ENCODE results near the gene EPHA4. TPM values are rescaled to one million over a fixed set of nuclear protein-coding genes. Genes with fewer than 3 reads are reported as not detected.

The EPHA4 gene
- total RNA-seq, 2 experiments from 2014 or later: 0.23 TPM; not detected in 1

DNA sequence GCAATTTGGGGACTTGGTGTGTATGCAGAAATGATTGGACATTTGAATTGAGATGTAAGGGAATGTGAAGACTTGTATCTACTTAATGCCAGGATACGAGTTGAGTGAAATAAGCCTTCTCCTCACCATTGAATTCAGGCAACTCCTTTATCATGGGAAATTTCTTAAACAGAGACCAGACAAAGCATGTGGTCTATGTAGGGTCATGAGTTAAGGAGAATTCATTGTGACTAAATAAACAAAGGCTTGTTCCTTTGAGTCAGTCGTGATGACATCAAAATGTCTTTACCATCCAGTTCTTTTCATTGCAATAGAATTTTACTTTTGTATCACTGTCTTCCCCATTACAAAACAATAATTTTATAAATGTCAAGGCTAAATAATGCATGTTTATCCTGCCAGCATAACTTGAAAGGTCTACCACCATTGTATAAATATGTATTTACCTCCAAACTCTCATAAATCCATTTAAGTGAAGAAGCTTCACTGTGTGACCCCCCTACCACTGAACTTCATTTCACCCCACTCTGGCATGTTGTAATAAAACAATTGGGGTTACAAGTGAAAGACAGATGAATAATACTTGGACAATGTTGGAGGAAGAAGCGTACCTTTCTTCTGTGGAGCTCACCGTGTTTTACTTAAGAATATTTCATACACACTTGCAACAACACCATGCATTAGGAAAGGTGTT lies 149.4 kb downstream of the EPHA4 start:
- Histone ChIP-seq H3K79me2 (ENCODE audit: insufficient read depth, low read depth, low read length) (no peaks in the 10 kb centered on the region), H3K4me1 (ENCODE audit: insufficient read depth, low read length, poor library complexity, severe bottlenecking) (no peaks in the 10 kb centered on the region), H3K36me3 (ENCODE audit: insufficient read depth, low read length) (no peaks in the 10 kb centered on the region), H3K4me2 (ENCODE audit: low read length) (no peak overlapping the region), H4K20me1 (ENCODE audit: insufficient read depth, low read length) (no peaks in the 10 kb centered on the region), H2AFZ (ENCODE audit: low read length) (no peak overlapping the region), H3K9me2 (ENCODE audit: insufficient read depth, low read length) (no peaks in the 10 kb centered on the region), H3K4me3 (ENCODE audit: low read depth, low read length, poor library complexity, severe bottlenecking) (no peak overlapping the region), H3K9me3 (ENCODE audit: low read length) (no peaks in the 10 kb centered on the region), H3K27ac (ENCODE audit: low read depth, low read length, poor library complexity, severe bottlenecking) (no peak overlapping the region)
- no peak for DNase-seq (ENCODE audit: low spot score)
- TF ChIP-seq, protein P1, sequence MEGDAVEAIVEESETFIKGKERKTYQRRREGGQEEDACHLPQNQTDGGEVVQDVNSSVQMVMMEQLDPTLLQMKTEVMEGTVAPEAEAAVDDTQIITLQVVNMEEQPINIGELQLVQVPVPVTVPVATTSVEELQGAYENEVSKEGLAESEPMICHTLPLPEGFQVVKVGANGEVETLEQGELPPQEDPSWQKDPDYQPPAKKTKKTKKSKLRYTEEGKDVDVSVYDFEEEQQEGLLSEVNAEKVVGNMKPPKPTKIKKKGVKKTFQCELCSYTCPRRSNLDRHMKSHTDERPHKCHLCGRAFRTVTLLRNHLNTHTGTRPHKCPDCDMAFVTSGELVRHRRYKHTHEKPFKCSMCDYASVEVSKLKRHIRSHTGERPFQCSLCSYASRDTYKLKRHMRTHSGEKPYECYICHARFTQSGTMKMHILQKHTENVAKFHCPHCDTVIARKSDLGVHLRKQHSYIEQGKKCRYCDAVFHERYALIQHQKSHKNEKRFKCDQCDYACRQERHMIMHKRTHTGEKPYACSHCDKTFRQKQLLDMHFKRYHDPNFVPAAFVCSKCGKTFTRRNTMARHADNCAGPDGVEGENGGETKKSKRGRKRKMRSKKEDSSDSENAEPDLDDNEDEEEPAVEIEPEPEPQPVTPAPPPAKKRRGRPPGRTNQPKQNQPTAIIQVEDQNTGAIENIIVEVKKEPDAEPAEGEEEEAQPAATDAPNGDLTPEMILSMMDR (conservative IDR thresholded peaks at IDR 0.05; ENCODE audit: low read length): no peak
- TF ChIP-seq EZH2phosphoT487 (IDR thresholded peaks at IDR 0.05; ENCODE audit: borderline replicate concordance, low read depth, low read length): no peak
- BruUV-seq (replicated peaks): no TSS peak
- intact Hi-C loops (cut with micrococcal nuclease; ENCODE audit: unreplicated experiment): no loop called here
- ChIA-PET CTCF (ENCODE audit: unreplicated experiment) (no interaction called here), POLR2A (no interaction called here)

DNA sequence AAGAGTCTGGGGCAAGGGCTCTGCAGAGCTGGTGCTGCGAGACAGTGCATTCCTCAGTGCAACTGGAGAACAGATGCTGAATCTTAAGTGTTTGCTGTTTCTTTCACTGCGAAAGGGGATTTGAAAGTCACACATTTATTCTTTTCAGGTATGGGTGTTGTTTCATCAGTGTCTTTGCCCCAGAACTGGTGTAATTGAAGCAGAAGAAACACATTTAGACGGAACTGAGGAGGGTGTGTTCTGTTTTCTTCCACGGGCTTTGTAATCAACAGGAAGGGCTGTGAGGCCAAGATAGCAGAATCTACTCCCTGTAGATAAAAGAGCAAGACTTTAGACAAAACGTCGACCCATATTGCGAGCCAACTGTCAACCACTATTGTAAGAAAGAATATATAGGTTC lies 151.9 kb downstream of the EPHA4 start:
- no peaks in the 10 kb centered on the region for H4K20me1 ChIP-seq (ENCODE audit: insufficient read depth, low read length)
- H3K4me3 ChIP-seq (ENCODE audit: low read depth, low read length, poor library complexity, severe bottlenecking): no peak overlapping the region
- no peak for DNase-seq (ENCODE audit: low spot score)
- BruUV-seq (replicated peaks): no TSS peak
- H3K4me2 ChIP-seq (ENCODE audit: low read length): no peak overlapping the region
- intact Hi-C loops (cut with micrococcal nuclease; ENCODE audit: unreplicated experiment): no loop called here
- no peaks in the 10 kb centered on the region for H3K9me2 ChIP-seq (ENCODE audit: insufficient read depth, low read length)
- ChIA-PET POLR2A (interaction anchor here (0.7 kb wide), 1 partner anchor 45 kb away, joined by 3 read pairs; no protein-coding TSS in a partner anchor), CTCF (ENCODE audit: unreplicated experiment) (no interaction called here)
- TF ChIP-seq, protein P1 (conservative IDR thresholded peaks at IDR 0.05; ENCODE audit: low read length): no peak
- no peak for TF ChIP-seq EZH2phosphoT487 (IDR thresholded peaks at IDR 0.05; ENCODE audit: borderline replicate concordance, low read depth, low read length)
- H3K36me3 ChIP-seq (ENCODE audit: insufficient read depth, low read length): no peaks in the 10 kb centered on the region
- no peak overlapping the region for H3K27ac ChIP-seq (ENCODE audit: low read depth, low read length, poor library complexity, severe bottlenecking)
- no peaks in the 10 kb centered on the region for H3K79me2 ChIP-seq (ENCODE audit: insufficient read depth, low read depth, low read length)
- H3K9me3 ChIP-seq (ENCODE audit: low read length): no peaks in the 10 kb centered on the region
- no peaks in the 10 kb centered on the region for H3K4me1 ChIP-seq (ENCODE audit: insufficient read depth, low read length, poor library complexity, severe bottlenecking)
- H2AFZ ChIP-seq (ENCODE audit: low read length): no peak overlapping the region

DNA sequence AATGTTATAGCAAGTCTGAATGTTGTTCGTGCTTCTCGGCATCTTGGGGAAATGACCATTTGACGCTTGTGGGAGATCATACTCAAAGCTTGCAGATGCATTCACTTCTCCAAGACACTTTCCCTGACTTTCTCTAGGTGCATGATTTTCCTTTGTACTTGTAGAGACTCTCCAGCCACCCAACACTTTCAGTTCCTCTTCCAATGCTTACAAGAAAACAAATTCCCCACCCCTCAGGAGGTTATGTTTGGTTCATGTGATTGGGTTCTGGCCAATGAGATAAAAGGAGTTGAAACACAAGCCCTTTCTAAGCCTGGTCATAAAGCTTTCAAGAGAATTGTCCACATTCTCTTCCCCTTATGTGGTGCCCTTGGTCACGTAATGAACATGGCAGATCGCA lies 156.3 kb downstream of the EPHA4 start:
- Histone ChIP-seq H3K4me2 (ENCODE audit: low read length) (no peak overlapping the region), H3K9me2 (ENCODE audit: insufficient read depth, low read length) (no peaks in the 10 kb centered on the region), H3K36me3 (ENCODE audit: insufficient read depth, low read length) (no peaks in the 10 kb centered on the region), H3K4me3 (ENCODE audit: low read depth, low read length, poor library complexity, severe bottlenecking) (no peak overlapping the region), H3K4me1 (ENCODE audit: insufficient read depth, low read length, poor library complexity, severe bottlenecking) (no peaks in the 10 kb centered on the region), H2AFZ (ENCODE audit: low read length) (no peak overlapping the region), H3K79me2 (ENCODE audit: insufficient read depth, low read depth, low read length) (no peaks in the 10 kb centered on the region), H4K20me1 (ENCODE audit: insufficient read depth, low read length) (no peaks in the 10 kb centered on the region), H3K9me3 (ENCODE audit: low read length) (no peaks in the 10 kb centered on the region), H3K27ac (ENCODE audit: low read depth, low read length, poor library complexity, severe bottlenecking) (no peak overlapping the region)
- no peak for TF ChIP-seq EZH2phosphoT487 (IDR thresholded peaks at IDR 0.05; ENCODE audit: borderline replicate concordance, low read depth, low read length)
- DNase-seq (ENCODE audit: low spot score): no peak
- no TSS peak for BruUV-seq (replicated peaks)
- CTCF ChIA-PET (ENCODE audit: unreplicated experiment): no interaction called here
- intact Hi-C loops (cut with micrococcal nuclease; ENCODE audit: unreplicated experiment): no loop called here
- POLR2A ChIA-PET: no interaction called here
